Lung (tissue), 12 donors: ENCODE data around the gene GSC. TPM values are rescaled to one million over a fixed set of nuclear protein-coding genes. Genes with fewer than 3 reads are reported as not detected.
A peak's percentile ranks its signal among the peaks of the same experiment; 100 is the strongest.

Experiments used
- ATAC-seq: fragments of 200-7000 bp; cut with Tn5 transposase; one replicate; pipeline ENCODE4 v1.9.1; 2020; ENCODE audit warnings: moderate number of reproducible peaks; ENCODE audit not compliant: insufficient read depth, low FRiP score
- DNase-seq, 3 donors: peaks; one replicate each; pipeline ENCODE4 v3.0.0-alpha.2; 2013 to 2017
- H3K27ac ChIP-seq, 2 donors: one replicate each; pipeline ENCODE4 v1.5.1; 2013; ENCODE audit warnings: mild to moderate bottlenecking in 2 of 2, moderate library complexity in 2 of 2, control low read depth in 1 of 2, inconsistent platforms in 1 of 2, low read depth in 1 of 2, low read length in 1 of 2
- H3K27me3 ChIP-seq, 3 donors: one replicate each; pipeline ENCODE4 v1.5.1; 2013; ENCODE audit warnings: low read length in 2 of 3; ENCODE audit not compliant: control insufficient read depth in 3 of 3, insufficient read depth in 3 of 3
- H3K36me3 ChIP-seq, 4 donors: one replicate each; pipeline ENCODE4 v1.5.1; 2013; ENCODE audit warnings: low read length in 4 of 4, mild to moderate bottlenecking in 1 of 4, moderate library complexity in 1 of 4; ENCODE audit not compliant: control insufficient read depth in 4 of 4, insufficient read depth in 4 of 4
- H3K4me1 ChIP-seq, 5 donors: one replicate each; pipeline ENCODE4 v1.5.1; 2013; ENCODE audit warnings: low read length in 5 of 5, mild to moderate bottlenecking in 2 of 5, moderate library complexity in 1 of 5; ENCODE audit not compliant: control insufficient read depth in 5 of 5, insufficient read depth in 5 of 5
- H3K4me3 ChIP-seq: one replicate; pipeline ENCODE4 v1.5.1; 2013; ENCODE audit warnings: mild to moderate bottlenecking, control low read depth, moderate library complexity
- H3K9ac ChIP-seq, 2 donors: one replicate each; pipeline ENCODE4 v1.5.1; 2013; ENCODE audit warnings: low read length in 2 of 2, control low read depth in 1 of 2; ENCODE audit not compliant: insufficient read depth in 1 of 2
- H3K9me3 ChIP-seq, 4 donors: one replicate each; pipeline ENCODE4 v1.5.1; 2013; ENCODE audit warnings: low read length in 3 of 4, mild to moderate bottlenecking in 1 of 4, moderate library complexity in 1 of 4; ENCODE audit not compliant: control insufficient read depth in 4 of 4, insufficient read depth in 3 of 4
- CTCF ChIP-seq: IDR thresholded peaks from 2 replicates; pipeline ENCODE4 v1.5.1; 2012; ENCODE audit warnings: mild to moderate bottlenecking; ENCODE audit errors: control extremely low read depth, extremely low read depth
- WGBS, 2 donors: extraction: QIAGEN DNeasy Blood & Tissue Kit; methylation state at CpG; one replicate each; pipeline ENCODE4 v1.1.7; 2013; 5-methylcytosine and 5-hydroxymethylcytosine counted together
- polyA plus RNA-seq, 2 donors: library from polyadenylated mRNA; stranded (reverse); fragments of 200-250 nt; gene quantifications; one replicate each; pipeline ENCODE4 v1.2.1, GENCODE V29; 2013
- total RNA-seq, 2 donors: library from RNA; depleted of rRNA in 1 of 2; stranded (reverse); fragments of >200 nt in 1 of 2; gene quantifications; one replicate each; pipeline ENCODE4 v1.2.1, GENCODE V29; 2014 to 2021
- donor health status: control.
- donor health status: control.
- donor health status: Bipolar disorder and iron deficiency.
- donor health status: healthy.
- donor health status: DM: yes; HTN: yes; CAD: no.

GSC gene
- total and polyA plus RNA-seq, 4 donors, result 0.03 to 0.21 (median 0.08) TPM; not detected in 1

GRCh38 chr14:94775871-94776210 is 5.9 kb upstream of the GSC start:
- Histone ChIP-seq H3K4me3 (no peak overlapping the region), H3K27ac (no peak overlapping the region), H3K9me3 (peaks cover 0 to 5% (median 0%) of the 10 kb centered on the region in 4 donors), H3K4me1 (peaks cover 0 to 4% (median 0%) of the 10 kb centered on the region in 5 donors), H3K36me3 (no peaks in the 10 kb centered on the region), H3K27me3 (peaks cover 0 to 82% (median 79%) of the 10 kb centered on the region in 3 donors), H3K9ac (no peak overlapping the region)
- DNase-seq (peak in 1 of 3 donors; percentile 8), ATAC-seq (no peak)
- no peak for TF ChIP-seq CTCF
- 10 to 11% methylated on average over 2 of the region's 2 CpGs for WGBS, 2 donors

- Histone ChIP-seq H3K27ac (no peak overlapping the region), H3K4me1 (peaks cover 0 to 4% (median 0%) of the 10 kb centered on the region in 5 donors), H3K9me3 (peaks cover 0 to 2% (median 0%) of the 10 kb centered on the region in 4 donors), H3K9ac (no peak overlapping the region), H3K27me3 (peaks cover 0 to 88% (median 83%) of the 10 kb centered on the region in 3 donors), H3K36me3 (no peaks in the 10 kb centered on the region), H3K4me3 (no peak overlapping the region)
- DNase-seq (peak in 2 of 3 donors; percentile 14 to 33), ATAC-seq (no peak)
- TF ChIP-seq CTCF, result no peak
- 6 to 8% methylated on average over 20 of the region's 20 CpGs for WGBS, 2 donors
Measured at GRCh38 chr14:94775091-94775870, 5.4 kb upstream of the GSC start.

GRCh38 chr14:94774344-94775090 is 4.6 kb upstream of the GSC start:
- TF ChIP-seq CTCF, result no peak
- 10 to 12% methylated on average over 11 of the region's 11 CpGs for WGBS, 2 donors
- peaks cover 5 to 88% (median 88%) of the 10 kb centered on the region in 3 donors for H3K27me3 ChIP-seq
- peak in 2 of 3 donors; percentile 13 to 54 for DNase-seq
- no peak overlapping the region for H3K27ac ChIP-seq
- no peak overlapping the region for H3K4me3 ChIP-seq
- no peak overlapping the region for H3K9ac ChIP-seq
- peaks cover 0 to 8% (median 2%) of the 10 kb centered on the region in 5 donors for H3K4me1 ChIP-seq
- ATAC-seq, result no peak
- H3K36me3 ChIP-seq, result no peaks in the 10 kb centered on the region
- peaks cover 0 to 2% (median 0%) of the 10 kb centered on the region in 4 donors for H3K9me3 ChIP-seq
